ENCODE results near the gene LRTM2. TPM values are rescaled to one million over a fixed set of nuclear protein-coding genes. Genes with fewer than 3 reads are reported as not detected.

LRTM2 gene
- total and polyA plus RNA-seq, 11 donors: not detected

DNA sequence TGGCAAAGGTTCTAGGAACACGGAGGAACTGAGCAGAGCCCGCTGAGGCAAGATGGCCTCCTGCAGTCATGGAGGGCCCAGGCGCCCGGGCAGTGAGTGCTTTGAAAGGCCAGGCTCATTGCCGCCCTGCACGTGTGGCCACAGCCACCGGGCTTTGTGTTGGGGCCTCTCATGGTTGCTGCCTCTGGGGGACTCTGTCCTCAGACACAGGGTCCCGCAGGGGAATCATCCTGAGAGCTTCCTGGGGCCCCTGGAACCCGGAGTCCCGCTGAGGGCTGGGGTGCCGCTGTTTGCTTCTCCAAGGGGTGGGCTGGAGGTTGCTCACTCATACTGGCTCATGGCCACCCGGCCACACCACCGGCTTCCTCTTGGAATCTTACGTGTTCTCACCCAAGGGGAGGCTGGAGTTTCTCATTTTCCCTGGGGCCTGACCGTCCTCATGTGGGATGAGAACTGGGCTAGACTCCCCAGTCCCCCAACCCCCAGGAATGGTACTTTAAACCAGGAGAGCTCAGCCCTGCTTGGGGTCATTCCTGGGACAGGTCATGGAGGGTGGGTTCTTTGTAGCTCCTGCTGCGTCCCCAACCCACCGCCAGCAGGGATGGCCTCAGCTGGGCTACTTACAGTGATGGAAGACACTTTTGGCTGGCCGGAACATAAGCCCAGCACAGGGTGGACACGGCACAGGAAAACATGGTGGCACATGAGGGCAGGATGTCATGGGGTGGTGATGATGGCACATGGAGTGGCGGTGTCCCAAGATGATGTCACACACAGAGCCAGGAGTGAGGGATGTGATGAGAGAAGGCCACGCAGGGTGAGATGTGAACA lies 21.1 kb upstream of the LRTM2 start:
- Histone ChIP-seq H3K27ac (no peak overlapping the region), H3K36me3 (no peaks in the 10 kb centered on the region), H3K4me1 (peaks cover 6 to 34% (median 21%) of the 10 kb centered on the region in 12 donors), H3K4me3 (no peak overlapping the region), H3K9me3 (no peaks in the 10 kb centered on the region), H3K27me3 (no peaks in the 10 kb centered on the region)
- TF ChIP-seq POLR2A (IDR thresholded peaks at IDR 0.05): no peak
- TF ChIP-seq, protein P1, sequence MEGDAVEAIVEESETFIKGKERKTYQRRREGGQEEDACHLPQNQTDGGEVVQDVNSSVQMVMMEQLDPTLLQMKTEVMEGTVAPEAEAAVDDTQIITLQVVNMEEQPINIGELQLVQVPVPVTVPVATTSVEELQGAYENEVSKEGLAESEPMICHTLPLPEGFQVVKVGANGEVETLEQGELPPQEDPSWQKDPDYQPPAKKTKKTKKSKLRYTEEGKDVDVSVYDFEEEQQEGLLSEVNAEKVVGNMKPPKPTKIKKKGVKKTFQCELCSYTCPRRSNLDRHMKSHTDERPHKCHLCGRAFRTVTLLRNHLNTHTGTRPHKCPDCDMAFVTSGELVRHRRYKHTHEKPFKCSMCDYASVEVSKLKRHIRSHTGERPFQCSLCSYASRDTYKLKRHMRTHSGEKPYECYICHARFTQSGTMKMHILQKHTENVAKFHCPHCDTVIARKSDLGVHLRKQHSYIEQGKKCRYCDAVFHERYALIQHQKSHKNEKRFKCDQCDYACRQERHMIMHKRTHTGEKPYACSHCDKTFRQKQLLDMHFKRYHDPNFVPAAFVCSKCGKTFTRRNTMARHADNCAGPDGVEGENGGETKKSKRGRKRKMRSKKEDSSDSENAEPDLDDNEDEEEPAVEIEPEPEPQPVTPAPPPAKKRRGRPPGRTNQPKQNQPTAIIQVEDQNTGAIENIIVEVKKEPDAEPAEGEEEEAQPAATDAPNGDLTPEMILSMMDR (IDR thresholded peaks at IDR 0.05): no peak
- WGBS, 4 donors: 87 to 90% (median 88%) methylated on average over 18 to 21 of the region's 21 CpGs
- DNase-seq: peak in 2 of 5 donors; percentile 16 to 62
- intact Hi-C loops (cut with DNase I): loop anchor here in 8 of 10 donors (5.0 to 10.0 kb wide), 8 partner anchors 228 to 986 kb away; partner anchors contain the start of gene CACNA1C (in 1 of the 8)
- ATAC-seq: no peak

DNA sequence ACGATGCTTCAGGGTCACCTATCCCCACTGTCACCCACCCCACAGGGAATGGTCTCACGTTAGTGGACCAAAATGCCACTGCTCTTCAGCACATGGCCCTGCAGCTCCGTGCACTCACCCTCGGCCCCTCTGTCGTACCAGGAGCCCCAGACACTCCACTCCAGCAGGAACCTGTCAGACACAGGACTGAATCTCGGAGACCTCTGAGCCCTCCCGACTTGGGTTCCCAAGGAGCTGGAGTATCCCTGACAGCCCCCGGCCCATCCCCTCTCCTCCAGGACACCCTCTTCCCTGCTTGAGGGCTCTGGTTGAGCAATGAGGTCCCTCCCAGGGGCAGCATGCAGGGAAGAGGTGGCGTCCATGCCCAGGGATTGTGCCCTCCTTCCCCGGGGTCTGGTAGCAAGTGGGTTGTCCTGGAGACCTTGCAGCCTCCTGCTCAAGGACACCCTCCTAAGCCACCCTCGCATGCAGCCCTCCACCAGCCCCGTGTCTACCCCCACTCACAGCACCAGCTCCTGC lies 20.4 kb upstream of the LRTM2 start:
- Histone ChIP-seq H3K4me3 (no peak overlapping the region), H3K36me3 (no peaks in the 10 kb centered on the region), H3K27me3 (no peaks in the 10 kb centered on the region), H3K4me1 (peaks cover 3 to 37% (median 22%) of the 10 kb centered on the region in 12 donors), H3K27ac (no peak overlapping the region), H3K9me3 (no peaks in the 10 kb centered on the region)
- WGBS, 4 donors: 83 to 90% (median 87%) methylated on average over 11 to 12 of the region's 12 CpGs
- DNase-seq (peak in 2 of 5 donors; percentile 15 to 49), ATAC-seq (no peak)
- intact Hi-C loops (cut with DNase I): loop anchor here (2.0 to 10.0 kb wide), 11 partner anchors 139 to 985 kb away; partner anchors contain the start of gene CACNA1C (in 1 of the 10)
- TF ChIP-seq, protein P1 (IDR thresholded peaks at IDR 0.05): no peak
- no peak for TF ChIP-seq POLR2A (IDR thresholded peaks at IDR 0.05)

DNA sequence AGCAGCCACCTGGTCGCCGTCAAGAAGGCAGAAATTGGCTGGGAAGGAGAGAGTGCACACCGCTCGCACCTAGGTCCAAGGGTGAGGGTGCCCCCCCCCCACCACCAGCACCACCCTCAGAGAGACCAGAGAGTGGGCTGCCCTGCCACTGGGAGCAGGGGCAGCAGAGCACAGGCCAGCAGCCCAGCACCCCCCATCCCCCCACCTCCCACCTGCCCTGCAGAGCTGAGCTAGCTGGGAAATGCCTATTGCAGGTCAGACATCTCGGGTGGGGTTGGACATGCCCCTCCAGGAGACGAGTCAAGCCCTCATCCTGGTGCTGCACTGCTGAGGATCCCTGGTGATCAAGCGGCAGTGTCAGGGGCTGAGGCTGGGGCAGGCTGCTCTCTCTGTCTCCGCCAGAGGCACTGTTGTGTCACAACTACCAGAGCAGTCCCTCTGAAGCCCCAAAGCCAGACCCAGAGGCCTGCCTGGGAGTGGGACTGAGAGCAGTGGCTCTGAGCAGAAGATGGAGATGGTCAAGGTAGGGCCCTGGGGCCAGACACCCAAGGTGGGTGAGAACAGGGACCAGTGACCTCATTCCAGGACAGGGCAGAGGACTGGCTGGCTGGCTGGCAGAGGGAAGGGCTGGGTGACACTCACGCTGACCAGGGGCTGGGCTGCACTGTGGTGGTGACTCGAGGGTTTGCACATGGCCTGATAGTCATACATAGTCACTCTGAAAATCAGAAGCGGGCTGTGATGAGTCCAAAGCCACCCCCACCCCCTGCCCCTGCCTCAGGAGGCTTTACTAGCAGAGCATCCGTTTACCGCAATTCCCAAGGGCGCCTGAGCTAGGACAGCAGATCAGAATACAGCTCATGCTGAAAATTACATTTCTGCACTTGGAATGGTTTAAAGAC lies 19.7 kb upstream of the LRTM2 start:
- TF ChIP-seq, protein P1 (IDR thresholded peaks at IDR 0.05): peak in 8 of 12 donors; percentile 7 to 73 (median 36)
- TF ChIP-seq POLR2A (IDR thresholded peaks at IDR 0.05): no peak
- peaks cover 2 to 37% (median 20%) of the 10 kb centered on the region in 12 donors for H3K4me1 ChIP-seq
- no peak overlapping the region for H3K27ac ChIP-seq
- no peaks in the 10 kb centered on the region for H3K36me3 ChIP-seq
- ATAC-seq (no peak), DNase-seq (peak in 4 of 5 donors; percentile 37 to 74 (median 56))
- 70 to 77% (median 72%) methylated on average over 10 to 14 of the region's 14 CpGs for WGBS, 4 donors
- H3K27me3 ChIP-seq: no peaks in the 10 kb centered on the region
- no peaks in the 10 kb centered on the region for H3K9me3 ChIP-seq
- intact Hi-C loops (cut with DNase I): loop anchor here in 3 of 10 donors (2.0 to 10.0 kb wide), 4 partner anchors 138 to 474 kb away; no protein-coding TSS in a partner anchor
- no peak overlapping the region for H3K4me3 ChIP-seq
